Astrocyte (in vitro differentiated cells and primary cell): ENCODE measurements around the gene CR1L. TPM values are rescaled to one million over a fixed set of nuclear protein-coding genes. Genes with fewer than 3 reads are reported as not detected.
"Not testable (repeated sequence)": the region's sequence is repeated elsewhere in the genome, so short reads cannot be mapped to it uniquely, and the experiment has no call there.

Experiments used
- DNase-seq: peaks from one replicate; pipeline ENCODE4 v3.0.0-alpha.2; 2010; ENCODE audit warnings: low read depth
- FAIRE-seq: peaks from 2 replicates; lab custom pipeline; 2011; peaks lifted over from hg19 to GRCh38; lab: Jason Lieb, UNC
- H2AFZ ChIP-seq: 2 replicates; pipeline ENCODE4 v1.6.0; 2012; ENCODE audit warnings: low read depth, low read length, inconsistent platforms
- H3K27ac ChIP-seq: 2 replicates; pipeline ENCODE4 v1.5.1; 2011; ENCODE audit warnings: low read depth, low read length, inconsistent platforms
- H3K27me3 ChIP-seq: 2 replicates; pipeline ENCODE4 v1.6.0; 2011; ENCODE audit warnings: low read length, inconsistent platforms; ENCODE audit not compliant: insufficient read depth
- H3K36me3 ChIP-seq: 2 replicates; pipeline ENCODE4 v1.5.1; 2011; ENCODE audit warnings: low read length, inconsistent platforms; ENCODE audit not compliant: insufficient read depth
- H3K4me1 ChIP-seq: 2 replicates; pipeline ENCODE4 v1.5.1; 2011; ENCODE audit warnings: low read length, inconsistent platforms; ENCODE audit not compliant: insufficient read depth
- H3K4me2 ChIP-seq: 2 replicates; pipeline ENCODE4 v1.6.0; 2012; ENCODE audit warnings: low read length, inconsistent platforms
- H3K4me3 ChIP-seq: 2 replicates; pipeline ENCODE4 v1.5.1; 2011; ENCODE audit warnings: low read depth, mild to moderate bottlenecking, low read length, inconsistent platforms; ENCODE audit not compliant: insufficient read depth
- H3K79me2 ChIP-seq: 2 replicates; pipeline ENCODE4 v1.6.0; 2012; ENCODE audit warnings: mild to moderate bottlenecking, low read length, inconsistent platforms; ENCODE audit not compliant: insufficient read depth
- H3K9ac ChIP-seq: 2 replicates; pipeline ENCODE4 v1.6.0; 2012; ENCODE audit warnings: mild to moderate bottlenecking, low read length, inconsistent platforms
- H3K9me3 ChIP-seq: 2 replicates; pipeline ENCODE4 v1.5.1; 2012; ENCODE audit warnings: low read depth, mild to moderate bottlenecking, low read length, inconsistent platforms; ENCODE audit not compliant: insufficient read depth
- H4K20me1 ChIP-seq: 2 replicates; pipeline ENCODE4 v1.6.0; 2012; ENCODE audit warnings: low read length, inconsistent platforms; ENCODE audit not compliant: insufficient read depth
- H3K27ac Mint-ChIP-seq: one replicate; pipeline ENCODE4 v1.8.0; 2021; ENCODE audit warnings: mild to moderate bottlenecking, mixed read lengths; ENCODE audit not compliant: unreplicated experiment
- H3K27me3 Mint-ChIP-seq: one replicate; pipeline ENCODE4 v1.8.0; 2021; ENCODE audit warnings: low read depth, mixed read lengths; ENCODE audit not compliant: unreplicated experiment
- H3K36me3 Mint-ChIP-seq: one replicate; pipeline ENCODE4 v1.8.0; 2021; ENCODE audit warnings: low read depth, mixed read lengths; ENCODE audit not compliant: unreplicated experiment
- H3K4me1 Mint-ChIP-seq: one replicate; pipeline ENCODE4 v1.8.0; 2021; ENCODE audit warnings: low read depth, mixed read lengths; ENCODE audit not compliant: unreplicated experiment
- H3K4me3 Mint-ChIP-seq: one replicate; pipeline ENCODE4 v1.8.0; 2021; ENCODE audit warnings: mild to moderate bottlenecking, moderate library complexity, mixed read lengths; ENCODE audit not compliant: unreplicated experiment
- H3K9me3 Mint-ChIP-seq: one replicate; pipeline ENCODE4 v1.8.0; 2021; ENCODE audit warnings: mild to moderate bottlenecking, mixed read lengths; ENCODE audit not compliant: unreplicated experiment
- EZH2 ChIP-seq: IDR thresholded peaks from 2 replicates; pipeline ENCODE4 v1.6.1; 2012; ENCODE audit warnings: mild to moderate bottlenecking, low read length, inconsistent platforms; ENCODE audit not compliant: insufficient read depth
- total RNA-seq: library from RNA; stranded (reverse); gene quantifications from 2 replicates; pipeline ENCODE4 v1.2.1, GENCODE V29; 2021
- TF ChIP-seq, protein P1 (sequence below): IDR thresholded peaks from 2 replicates; pipeline ENCODE4 v1.5.1; 2011; ENCODE audit warnings: low read depth, mild to moderate bottlenecking, inconsistent platforms, low read length, moderate library complexity; ENCODE audit not compliant: insufficient read depth

Gene CR1L
- total RNA-seq, 1 donor from 2014 or later, result not detected

DNA sequence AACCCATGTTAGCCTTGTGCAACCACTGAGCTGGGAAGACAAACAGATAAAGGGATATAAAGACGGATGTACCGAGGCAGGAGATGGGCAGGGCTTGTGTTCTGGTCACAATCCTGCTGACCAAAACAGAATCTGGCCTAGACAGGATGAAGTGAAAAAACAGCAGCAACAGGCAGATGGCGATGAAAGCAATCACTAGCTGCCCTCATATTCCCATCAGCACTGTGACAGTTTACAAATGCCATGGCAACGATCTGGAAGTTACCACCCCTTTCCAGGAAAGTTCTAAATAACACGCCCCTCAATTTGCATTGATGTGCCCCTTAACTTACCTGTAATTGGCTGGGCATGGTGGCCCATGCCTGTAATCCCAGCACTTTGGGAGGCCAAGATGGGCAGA, 66.4 kb downstream of the CR1L start:
- no peak for FAIRE-seq
- no peak overlapping the region for H3K4me3 ChIP-seq
- H2AFZ ChIP-seq, result no peak overlapping the region
- H3K27ac ChIP-seq, result no peak overlapping the region
- TF ChIP-seq EZH2, result no peak
- TF ChIP-seq, protein P1, sequence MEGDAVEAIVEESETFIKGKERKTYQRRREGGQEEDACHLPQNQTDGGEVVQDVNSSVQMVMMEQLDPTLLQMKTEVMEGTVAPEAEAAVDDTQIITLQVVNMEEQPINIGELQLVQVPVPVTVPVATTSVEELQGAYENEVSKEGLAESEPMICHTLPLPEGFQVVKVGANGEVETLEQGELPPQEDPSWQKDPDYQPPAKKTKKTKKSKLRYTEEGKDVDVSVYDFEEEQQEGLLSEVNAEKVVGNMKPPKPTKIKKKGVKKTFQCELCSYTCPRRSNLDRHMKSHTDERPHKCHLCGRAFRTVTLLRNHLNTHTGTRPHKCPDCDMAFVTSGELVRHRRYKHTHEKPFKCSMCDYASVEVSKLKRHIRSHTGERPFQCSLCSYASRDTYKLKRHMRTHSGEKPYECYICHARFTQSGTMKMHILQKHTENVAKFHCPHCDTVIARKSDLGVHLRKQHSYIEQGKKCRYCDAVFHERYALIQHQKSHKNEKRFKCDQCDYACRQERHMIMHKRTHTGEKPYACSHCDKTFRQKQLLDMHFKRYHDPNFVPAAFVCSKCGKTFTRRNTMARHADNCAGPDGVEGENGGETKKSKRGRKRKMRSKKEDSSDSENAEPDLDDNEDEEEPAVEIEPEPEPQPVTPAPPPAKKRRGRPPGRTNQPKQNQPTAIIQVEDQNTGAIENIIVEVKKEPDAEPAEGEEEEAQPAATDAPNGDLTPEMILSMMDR, result no peak
- no peaks in the 10 kb centered on the region for H3K4me1 ChIP-seq
- H3K36me3 ChIP-seq, result no peaks in the 10 kb centered on the region
- no peak overlapping the region for H3K4me2 ChIP-seq
- H3K9me3 ChIP-seq, result no peaks in the 10 kb centered on the region
- Mint-ChIP-seq H3K9me3 (no peaks in the 10 kb centered on the region), H3K27ac (no peak overlapping the region), H3K27me3 (peaks cover 1% of the 10 kb centered on the region), H3K4me1 (peaks cover 16% of the 10 kb centered on the region), H3K4me3 (no peak overlapping the region), H3K36me3 (no peaks in the 10 kb centered on the region)
- DNase-seq, result no peak
- no peaks in the 10 kb centered on the region for H3K79me2 ChIP-seq
- no peaks in the 10 kb centered on the region for H4K20me1 ChIP-seq
- H3K27me3 ChIP-seq, result no peaks in the 10 kb centered on the region
- no peak overlapping the region for H3K9ac ChIP-seq

DNA sequence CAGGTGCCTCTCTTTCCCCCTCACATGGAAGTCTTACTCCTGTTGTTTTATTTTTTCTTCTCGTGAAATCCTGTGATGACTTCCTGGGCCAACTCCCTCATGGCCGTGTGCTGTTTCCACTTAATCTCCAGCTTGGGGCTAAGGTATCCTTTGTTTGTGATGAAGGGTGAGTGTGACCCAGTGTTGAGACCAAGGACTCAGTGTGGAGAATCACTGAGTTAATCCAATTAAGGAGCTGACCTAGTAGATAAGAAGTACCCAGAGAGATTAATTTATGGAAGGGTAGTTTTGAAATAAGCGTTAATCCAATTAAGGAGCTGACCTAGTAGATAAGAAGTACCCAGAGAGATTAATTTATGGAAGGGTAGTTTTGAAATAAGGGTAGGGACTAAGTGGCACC, 67.8 kb downstream of the CR1L start:
- not testable (repeated sequence) for H3K27me3 ChIP-seq, H3K36me3 Mint-ChIP-seq, DNase-seq, H3K9ac ChIP-seq, H3K27ac Mint-ChIP-seq, H3K27me3 Mint-ChIP-seq, H3K9me3 Mint-ChIP-seq, H3K4me1 Mint-ChIP-seq, H4K20me1 ChIP-seq, H3K36me3 ChIP-seq, H3K4me2 ChIP-seq, H3K4me1 ChIP-seq, H3K27ac ChIP-seq, H3K79me2 ChIP-seq, H2AFZ ChIP-seq, H3K9me3 ChIP-seq, H3K4me3 ChIP-seq, H3K4me3 Mint-ChIP-seq, FAIRE-seq

DNA sequence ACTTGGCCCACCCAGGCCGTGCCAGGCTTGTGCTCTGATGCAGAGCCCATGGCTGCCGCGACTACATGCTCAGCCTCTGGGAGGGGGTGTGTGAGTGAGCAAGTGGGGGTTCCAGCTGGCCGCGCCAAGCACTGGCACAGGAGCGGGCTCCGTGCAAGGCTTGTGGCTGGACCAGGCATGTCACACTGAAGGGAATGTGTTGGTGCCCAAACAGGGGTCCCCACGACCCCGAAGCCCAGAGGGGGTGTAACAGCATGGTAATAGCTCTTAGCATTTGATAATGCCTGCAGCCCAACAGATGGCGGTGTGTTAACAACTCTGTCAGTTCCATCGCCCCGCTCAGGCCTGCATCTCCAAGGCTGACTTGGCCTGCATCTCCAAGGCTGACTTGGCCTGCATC, 68.6 kb downstream of the CR1L start:
- H4K20me1 ChIP-seq, result no peaks in the 10 kb centered on the region
- peaks cover under 1% of the 10 kb centered on the region for H3K4me1 Mint-ChIP-seq
- TF ChIP-seq, protein P1, result no peak
- no peak for TF ChIP-seq EZH2
- no peaks in the 10 kb centered on the region for H3K79me2 ChIP-seq
- DNase-seq (no peak), FAIRE-seq (no peak)
- no peak overlapping the region for H3K4me3 Mint-ChIP-seq
- no peaks in the 10 kb centered on the region for H3K36me3 Mint-ChIP-seq
- H3K9ac ChIP-seq, result no peak overlapping the region
- no peak overlapping the region for H2AFZ ChIP-seq
- H3K36me3 ChIP-seq, result no peaks in the 10 kb centered on the region
- no peaks in the 10 kb centered on the region for H3K9me3 ChIP-seq
- no peak overlapping the region for H3K27ac ChIP-seq
- H3K27ac Mint-ChIP-seq, result no peak overlapping the region
- no peak overlapping the region for H3K4me2 ChIP-seq
- peaks cover 1% of the 10 kb centered on the region for H3K27me3 Mint-ChIP-seq
- no peaks in the 10 kb centered on the region for H3K4me1 ChIP-seq
- H3K4me3 ChIP-seq, result no peak overlapping the region
- no peaks in the 10 kb centered on the region for H3K9me3 Mint-ChIP-seq
- no peaks in the 10 kb centered on the region for H3K27me3 ChIP-seq
